HuH-7.5 (cell line): ENCODE data around the gene PPIL1.
"Not testable (repeated sequence)": the region's sequence is repeated elsewhere in the genome, so short reads cannot be mapped to it uniquely, and the experiment has no call there.

Experiments
- DNase-seq: peaks from one replicate; pipeline ENCODE4 v3.0.0; 2011; ENCODE audit warnings: low spot score

PPIL1 gene

GRCh38 chr6:36815962-36816735 lies 58.5 kb downstream of the PPIL1 start:
- no peak for DNase-seq

GRCh38 chr6:36814249-36814648 lies 60.4 kb downstream of the PPIL1 start:
- no peak for DNase-seq

- no peak for DNase-seq
Measured at GRCh38 chr6:36813526-36813925, 61.1 kb downstream of the PPIL1 start.

- not testable (repeated sequence) for DNase-seq
Measured at GRCh38 chr6:36813047-36813446, 61.6 kb downstream of the PPIL1 start.

GRCh38 chr6:36809941-36810803 lies 64.4 kb downstream of the PPIL1 start:
- DNase-seq, result no peak

GRCh38 chr6:36809156-36809555 lies 65.4 kb downstream of the PPIL1 start:
- DNase-seq, result no peak

GRCh38 chr6:36808634-36809033 lies 66.0 kb downstream of the PPIL1 start:
- no peak for DNase-seq

- DNase-seq, result no peak
Measured at GRCh38 chr6:36807750-36808149, 66.9 kb downstream of the PPIL1 start.

GRCh38 chr6:36807143-36807542 lies 67.5 kb downstream of the PPIL1 start:
- no peak for DNase-seq

GRCh38 chr6:36805917-36806316 lies 68.7 kb downstream of the PPIL1 start:
- no peak for DNase-seq

GRCh38 chr6:36805096-36805797 lies 69.4 kb downstream of the PPIL1 start:
- no peak for DNase-seq
